Loucy (cell line): ENCODE results near the gene COG4.

Experiments used
- CTCF ChIP-seq: fragments of 200-600 bp; sonication (generic); conservative IDR thresholded peaks from 2 replicates; pipeline ENCODE4 v1.5.1; 2014; ENCODE audit warnings: mild to moderate bottlenecking, antibody characterized with exemption, low read length
- EZH2phosphoT487 ChIP-seq: fragments of 200-600 bp; IDR thresholded peaks from 2 replicates; pipeline ENCODE4 v1.6.1; 2018; ENCODE audit warnings: antibody characterized with exemption, mild to moderate bottlenecking, moderate library complexity, borderline replicate concordance

GRCh38 chr16:70490261-70490660 lies 33.1 kb downstream of the COG4 start:
- TF ChIP-seq CTCF (no peak), EZH2phosphoT487 (no peak)
